Kidney capillary endothelial cell (primary cell): ENCODE measurements around the gene CREB5.
"Not testable (repeated sequence)": the region's sequence is repeated elsewhere in the genome, so short reads cannot be mapped to it uniquely, and the experiment has no call there.

Experiments used
- DNase-seq: peaks from one replicate; pipeline ENCODE4 v3.0.0-alpha.2; 2018; ENCODE audit warnings: low spot score

Gene CREB5

GRCh38 chr7:28581351-28581750 is 169.0 kb downstream of the CREB5 start:
- no peak for DNase-seq

- DNase-seq, result no peak
Measured at GRCh38 chr7:28582226-28582625, 169.9 kb downstream of the CREB5 start.

GRCh38 chr7:28584235-28584634 is 171.9 kb downstream of the CREB5 start:
- DNase-seq, result no peak

GRCh38 chr7:28586736-28587135 is 174.4 kb downstream of the CREB5 start:
- no peak for DNase-seq

- no peak for DNase-seq
Measured at GRCh38 chr7:28587211-28587610, 174.9 kb downstream of the CREB5 start.

GRCh38 chr7:28588602-28589001 is 176.3 kb downstream of the CREB5 start:
- DNase-seq, result no peak

- no peak for DNase-seq
Measured at GRCh38 chr7:28591041-28591674, 178.8 kb downstream of the CREB5 start.

GRCh38 chr7:28591725-28592349 is 179.5 kb downstream of the CREB5 start:
- DNase-seq, result no peak

- DNase-seq, result no peak
Measured at GRCh38 chr7:28592861-28593260, 180.5 kb downstream of the CREB5 start.

- DNase-seq, result no peak
Measured at GRCh38 chr7:28595076-28595475, 182.8 kb downstream of the CREB5 start.

- DNase-seq, result no peak
Measured at GRCh38 chr7:28595801-28596200, 183.5 kb downstream of the CREB5 start.

- no peak for DNase-seq
Measured at GRCh38 chr7:28596245-28596935, 184.1 kb downstream of the CREB5 start.

- no peak for DNase-seq
Measured at GRCh38 chr7:28597284-28597683, 185.0 kb downstream of the CREB5 start.

GRCh38 chr7:28598037-28598436 is 185.7 kb downstream of the CREB5 start:
- not testable (repeated sequence) for DNase-seq

GRCh38 chr7:28598586-28598985 is 186.3 kb downstream of the CREB5 start:
- no peak for DNase-seq

- DNase-seq, result no peak
Measured at GRCh38 chr7:28599411-28599810, 187.1 kb downstream of the CREB5 start.

GRCh38 chr7:28602282-28602681 is 190.0 kb downstream of the CREB5 start:
- DNase-seq, result no peak

GRCh38 chr7:28605427-28606085 is 193.2 kb downstream of the CREB5 start:
- DNase-seq, result peak; percentile 33

- no peak for DNase-seq
Measured at GRCh38 chr7:28606421-28606820, 194.1 kb downstream of the CREB5 start.

GRCh38 chr7:28607855-28608193 is 195.5 kb downstream of the CREB5 start:
- DNase-seq, result no peak

GRCh38 chr7:28608237-28608656 is 195.9 kb downstream of the CREB5 start:
- DNase-seq, result no peak

GRCh38 chr7:28608731-28609130 is 196.4 kb downstream of the CREB5 start:
- DNase-seq, result no peak

- DNase-seq, result no peak
Measured at GRCh38 chr7:28609608-28610007, 197.3 kb downstream of the CREB5 start.
